IPS-20b (cell line): ENCODE data around the gene ASRGL1.
"Not testable (repeated sequence)": the region's sequence is repeated elsewhere in the genome, so short reads cannot be mapped to it uniquely, and the experiment has no call there.

Experiments used
- H3K27ac ChIP-seq: one replicate; pipeline ENCODE4 v1.5.1; 2013; ENCODE audit warnings: low read length
- H3K27me3 ChIP-seq: 2 replicates; pipeline ENCODE4 v1.6.1; 2013; ENCODE audit warnings: mild to moderate bottlenecking, low read length, inconsistent platforms; ENCODE audit not compliant: insufficient read depth
- H3K36me3 ChIP-seq: 2 replicates; pipeline ENCODE4 v1.6.1; 2013; ENCODE audit warnings: low read depth, mild to moderate bottlenecking, inconsistent platforms, low read length, moderate library complexity; ENCODE audit not compliant: insufficient read depth
- H3K4me1 ChIP-seq: 2 replicates; pipeline ENCODE4 v1.6.1; 2013; ENCODE audit warnings: mild to moderate bottlenecking, control low read depth, inconsistent platforms, low read length, moderate library complexity; ENCODE audit not compliant: insufficient read depth
- H3K4me3 ChIP-seq: 2 replicates; pipeline ENCODE4 v1.5.1; 2013; ENCODE audit warnings: mild to moderate bottlenecking, low read length, inconsistent platforms
- H3K9ac ChIP-seq: 2 replicates; pipeline ENCODE4 v1.6.1; 2013; ENCODE audit warnings: low read depth, mild to moderate bottlenecking, inconsistent platforms, low read length, moderate library complexity
- H3K9me3 ChIP-seq: 2 replicates; pipeline ENCODE4 v1.6.1; 2013; ENCODE audit warnings: mild to moderate bottlenecking, low read depth, low read length, inconsistent platforms; ENCODE audit not compliant: insufficient read depth

The ASRGL1 gene

GRCh38 chr11:62327541-62327940 lies 9.7 kb upstream of the ASRGL1 start:
- not testable (repeated sequence) for H3K27ac ChIP-seq, H3K9me3 ChIP-seq, H3K36me3 ChIP-seq, H3K4me3 ChIP-seq, H3K4me1 ChIP-seq, H3K27me3 ChIP-seq, H3K9ac ChIP-seq

GRCh38 chr11:62331264-62331663 lies 6.0 kb upstream of the ASRGL1 start:
- not testable (repeated sequence) for H3K9me3 ChIP-seq, H3K27ac ChIP-seq, H3K36me3 ChIP-seq, H3K4me3 ChIP-seq, H3K9ac ChIP-seq, H3K4me1 ChIP-seq
- H3K27me3 ChIP-seq, result peaks cover 13% of the 10 kb centered on the region

- H3K9ac ChIP-seq, result no peak overlapping the region
- no peaks in the 10 kb centered on the region for H3K36me3 ChIP-seq
- H3K4me3 ChIP-seq, result no peak overlapping the region
- H3K27me3 ChIP-seq, result peaks cover 29% of the 10 kb centered on the region
- no peak overlapping the region for H3K27ac ChIP-seq
- H3K4me1 ChIP-seq, result no peaks in the 10 kb centered on the region
- no peaks in the 10 kb centered on the region for H3K9me3 ChIP-seq
These were observed 3.5 kb upstream of the ASRGL1 start for GRCh38 chr11:62333768-62334167.

GRCh38 chr11:62336949-62337302 lies 322 bp upstream of the ASRGL1 start:
- not testable (repeated sequence) for H3K4me1 ChIP-seq, H3K9me3 ChIP-seq, H3K27ac ChIP-seq
- Histone ChIP-seq H3K9ac (peak overlapping the region; percentile 80; the same call in 1 of the 2 replicates), H3K36me3 (peaks cover 13% of the 10 kb centered on the region), H3K4me3 (peak overlapping the region; percentile 89; the same call in 1 of the 2 replicates), H3K27me3 (peaks cover 29% of the 10 kb centered on the region)

- Histone ChIP-seq H3K9me3 (no peaks in the 10 kb centered on the region), H3K27ac (no peak overlapping the region), H3K4me3 (peak overlapping the region; percentile 89), H3K36me3 (peaks cover 19% of the 10 kb centered on the region), H3K27me3 (peaks cover 29% of the 10 kb centered on the region), H3K4me1 (peaks cover 4% of the 10 kb centered on the region; the same call in 1 of the 2 replicates), H3K9ac (peak overlapping the region; percentile 80; the same call in 1 of the 2 replicates)
These were observed 970 bp downstream of the ASRGL1 start for GRCh38 chr11:62338218-62338617.

GRCh38 chr11:62340269-62340901 lies 3.1 kb downstream of the ASRGL1 start:
- H3K4me1 ChIP-seq, result peaks cover 4% of the 10 kb centered on the region; the same call in 1 of the 2 replicates
- no peak overlapping the region for H3K9ac ChIP-seq
- H3K9me3 ChIP-seq, result no peaks in the 10 kb centered on the region
- H3K27me3 ChIP-seq, result peaks cover 25% of the 10 kb centered on the region
- no peak overlapping the region for H3K4me3 ChIP-seq
- H3K27ac ChIP-seq, result no peak overlapping the region
- H3K36me3 ChIP-seq, result peaks cover 19% of the 10 kb centered on the region

GRCh38 chr11:62341588-62341987 lies 4.3 kb downstream of the ASRGL1 start:
- peaks cover 19% of the 10 kb centered on the region for H3K36me3 ChIP-seq
- H3K4me1 ChIP-seq, result peaks cover 4% of the 10 kb centered on the region; the same call in 1 of the 2 replicates
- no peak overlapping the region for H3K9ac ChIP-seq
- peaks cover 13% of the 10 kb centered on the region for H3K27me3 ChIP-seq
- H3K9me3 ChIP-seq, result no peaks in the 10 kb centered on the region
- no peak overlapping the region for H3K27ac ChIP-seq
- no peak overlapping the region for H3K4me3 ChIP-seq

GRCh38 chr11:62343646-62344190 lies 6.5 kb downstream of the ASRGL1 start:
- H3K27ac ChIP-seq, H3K4me1 ChIP-seq, H3K9ac ChIP-seq, H3K4me3 ChIP-seq, H3K9me3 ChIP-seq, H3K27me3 ChIP-seq: not testable (repeated sequence)
- H3K36me3 ChIP-seq, result peaks cover 19% of the 10 kb centered on the region

- peaks cover 4% of the 10 kb centered on the region for H3K4me1 ChIP-seq
- H3K27me3 ChIP-seq, result no peaks in the 10 kb centered on the region
- H3K27ac ChIP-seq, result no peak overlapping the region
- peaks cover 19% of the 10 kb centered on the region for H3K36me3 ChIP-seq
- no peak overlapping the region for H3K9ac ChIP-seq
- no peaks in the 10 kb centered on the region for H3K9me3 ChIP-seq
- no peak overlapping the region for H3K4me3 ChIP-seq
These were observed 7.0 kb downstream of the ASRGL1 start for GRCh38 chr11:62344210-62344609.

- peaks cover 9% of the 10 kb centered on the region; the same call in 1 of the 2 replicates for H3K4me1 ChIP-seq
- H3K36me3 ChIP-seq, result peaks cover 14% of the 10 kb centered on the region
- no peaks in the 10 kb centered on the region for H3K9me3 ChIP-seq
- H3K9ac ChIP-seq, result no peak overlapping the region
- H3K27ac ChIP-seq, result no peak overlapping the region
- H3K27me3 ChIP-seq, result no peaks in the 10 kb centered on the region
- no peak overlapping the region for H3K4me3 ChIP-seq
These were observed 8.6 kb downstream of the ASRGL1 start for GRCh38 chr11:62345861-62346260.

GRCh38 chr11:62352355-62353336 lies 15.4 kb downstream of the ASRGL1 start:
- Histone ChIP-seq H3K36me3 (peaks cover 9% of the 10 kb centered on the region), H3K9me3 (no peaks in the 10 kb centered on the region), H3K27me3 (no peaks in the 10 kb centered on the region), H3K27ac (peak overlapping the region; percentile 65), H3K4me3 (no peak overlapping the region), H3K9ac (0 out of 2 replicates have a peak overlapping the region, but pooled peaks have one; percentile 26), H3K4me1 (peaks cover 14% of the 10 kb centered on the region)
